ENCODE data around the gene TMOD1. TPM values are rescaled to one million over a fixed set of nuclear protein-coding genes. Genes with fewer than 3 reads are reported as not detected.

TMOD1 gene
- polyA plus RNA-seq, 1 experiment = 0.10 TPM

DNA sequence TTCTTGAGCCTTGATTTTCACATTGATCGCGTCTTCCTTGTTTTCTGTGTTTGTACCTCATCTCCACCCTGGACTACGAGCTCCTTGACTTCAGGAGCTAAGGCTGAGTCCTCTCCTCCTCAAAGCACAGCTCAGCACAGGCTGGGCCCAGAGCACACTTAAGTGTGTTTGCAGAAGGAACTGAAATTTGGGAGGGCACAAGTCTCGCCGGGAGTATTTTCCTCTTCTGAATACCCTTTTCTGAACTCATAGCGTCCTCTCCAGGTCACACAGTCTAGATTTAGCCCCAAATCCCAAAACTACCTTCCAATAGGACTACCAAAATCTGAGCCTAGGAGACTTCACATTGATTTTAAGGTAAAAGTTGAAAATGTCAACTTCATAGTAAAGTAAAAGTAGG, 90.1 kb downstream of the TMOD1 start:
- CTCF ChIA-PET = interaction anchor here (1.8 kb wide), 1 partner anchor 122 kb away, joined by 6 read pairs; no protein-coding TSS in a partner anchor
- H3K9me3 ChIP-seq (ENCODE audit: control insufficient read depth, insufficient read depth, low read length) = no peaks in the 10 kb centered on the region
- no peak overlapping the region for H3K27ac ChIP-seq (ENCODE audit: low read depth, low read length)
- POLR2A ChIA-PET = no interaction called here
- TF ChIP-seq, protein P1, sequence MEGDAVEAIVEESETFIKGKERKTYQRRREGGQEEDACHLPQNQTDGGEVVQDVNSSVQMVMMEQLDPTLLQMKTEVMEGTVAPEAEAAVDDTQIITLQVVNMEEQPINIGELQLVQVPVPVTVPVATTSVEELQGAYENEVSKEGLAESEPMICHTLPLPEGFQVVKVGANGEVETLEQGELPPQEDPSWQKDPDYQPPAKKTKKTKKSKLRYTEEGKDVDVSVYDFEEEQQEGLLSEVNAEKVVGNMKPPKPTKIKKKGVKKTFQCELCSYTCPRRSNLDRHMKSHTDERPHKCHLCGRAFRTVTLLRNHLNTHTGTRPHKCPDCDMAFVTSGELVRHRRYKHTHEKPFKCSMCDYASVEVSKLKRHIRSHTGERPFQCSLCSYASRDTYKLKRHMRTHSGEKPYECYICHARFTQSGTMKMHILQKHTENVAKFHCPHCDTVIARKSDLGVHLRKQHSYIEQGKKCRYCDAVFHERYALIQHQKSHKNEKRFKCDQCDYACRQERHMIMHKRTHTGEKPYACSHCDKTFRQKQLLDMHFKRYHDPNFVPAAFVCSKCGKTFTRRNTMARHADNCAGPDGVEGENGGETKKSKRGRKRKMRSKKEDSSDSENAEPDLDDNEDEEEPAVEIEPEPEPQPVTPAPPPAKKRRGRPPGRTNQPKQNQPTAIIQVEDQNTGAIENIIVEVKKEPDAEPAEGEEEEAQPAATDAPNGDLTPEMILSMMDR (IDR thresholded peaks at IDR 0.05; ENCODE audit: low read depth, low read length) = no peak
- no peak overlapping the region for H3K4me3 ChIP-seq (ENCODE audit: low read depth, low read length)
- peaks cover 12% of the 10 kb centered on the region for H3K27me3 ChIP-seq (ENCODE audit: control insufficient read depth, insufficient read depth, low read length)
- no peak for DNase-seq (ENCODE audit: low read depth, low spot score)

DNA sequence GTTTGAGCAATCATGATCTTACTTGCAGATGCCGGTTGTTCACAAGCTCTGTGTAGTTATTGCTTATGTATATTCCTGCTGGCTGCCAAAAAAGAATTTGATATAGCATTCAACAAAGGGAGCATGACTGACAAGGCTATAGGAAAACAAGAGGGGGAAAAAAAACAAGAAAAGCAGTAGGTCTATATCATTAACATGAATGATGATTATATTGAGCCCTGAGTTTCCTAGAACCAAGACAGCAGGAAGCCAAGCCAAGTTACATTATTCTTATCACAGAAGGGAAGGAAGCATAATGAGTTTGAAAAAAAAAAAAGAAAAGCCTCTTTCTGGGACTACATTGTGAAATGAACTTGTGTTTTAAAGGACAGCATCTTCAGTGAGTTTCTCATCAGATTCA, 90.7 kb downstream of the TMOD1 start:
- Histone ChIP-seq H3K9me3 (ENCODE audit: control insufficient read depth, insufficient read depth, low read length) (no peaks in the 10 kb centered on the region), H3K4me3 (ENCODE audit: low read depth, low read length) (no peak overlapping the region), H3K27ac (ENCODE audit: low read depth, low read length) (no peak overlapping the region), H3K27me3 (ENCODE audit: control insufficient read depth, insufficient read depth, low read length) (peaks cover 12% of the 10 kb centered on the region)
- TF ChIP-seq, protein P1 (IDR thresholded peaks at IDR 0.05; ENCODE audit: low read depth, low read length) = no peak
- ChIA-PET POLR2A (no interaction called here), CTCF (interaction anchor here (2.4 to 13.3 kb wide), 2 partner anchors 24 to 124 kb away, joined by 8 to 704 read pairs; no protein-coding TSS in a partner anchor)
- no peak for DNase-seq (ENCODE audit: low read depth, low spot score)

DNA sequence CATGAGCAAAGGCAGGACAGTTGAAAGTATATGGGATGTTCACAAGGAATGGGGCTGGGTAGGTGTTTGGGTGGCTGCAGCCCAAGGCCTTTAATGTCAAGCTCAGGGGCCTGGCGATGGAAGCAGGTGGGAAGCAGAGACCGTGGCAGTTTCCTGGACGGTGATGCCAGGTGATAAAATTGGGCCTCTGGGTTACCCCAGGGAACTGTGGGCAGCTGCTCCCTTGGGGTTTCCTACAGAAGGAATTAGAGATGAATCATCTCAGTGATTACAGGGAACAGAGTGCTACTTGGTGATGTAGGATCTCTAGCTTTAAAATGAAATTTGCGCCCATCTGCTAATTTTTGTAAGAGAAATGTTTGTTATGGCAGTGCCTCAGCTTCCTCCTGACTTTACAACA, 92.5 kb downstream of the TMOD1 start:
- TF ChIP-seq, protein P1 (IDR thresholded peaks at IDR 0.05; ENCODE audit: low read depth, low read length) = no peak
- POLR2A ChIA-PET = no interaction called here
- peaks cover 12% of the 10 kb centered on the region for H3K27me3 ChIP-seq (ENCODE audit: control insufficient read depth, insufficient read depth, low read length)
- no peaks in the 10 kb centered on the region for H3K9me3 ChIP-seq (ENCODE audit: control insufficient read depth, insufficient read depth, low read length)
- CTCF ChIA-PET = interaction anchor here (2.4 to 13.3 kb wide), 3 partner anchors 22 to 183 kb away, joined by 8 to 704 read pairs (median 8); no protein-coding TSS in a partner anchor
- no peak for DNase-seq (ENCODE audit: low read depth, low spot score)
- H3K4me3 ChIP-seq (ENCODE audit: low read depth, low read length) = no peak overlapping the region
- no peak overlapping the region for H3K27ac ChIP-seq (ENCODE audit: low read depth, low read length)

DNA sequence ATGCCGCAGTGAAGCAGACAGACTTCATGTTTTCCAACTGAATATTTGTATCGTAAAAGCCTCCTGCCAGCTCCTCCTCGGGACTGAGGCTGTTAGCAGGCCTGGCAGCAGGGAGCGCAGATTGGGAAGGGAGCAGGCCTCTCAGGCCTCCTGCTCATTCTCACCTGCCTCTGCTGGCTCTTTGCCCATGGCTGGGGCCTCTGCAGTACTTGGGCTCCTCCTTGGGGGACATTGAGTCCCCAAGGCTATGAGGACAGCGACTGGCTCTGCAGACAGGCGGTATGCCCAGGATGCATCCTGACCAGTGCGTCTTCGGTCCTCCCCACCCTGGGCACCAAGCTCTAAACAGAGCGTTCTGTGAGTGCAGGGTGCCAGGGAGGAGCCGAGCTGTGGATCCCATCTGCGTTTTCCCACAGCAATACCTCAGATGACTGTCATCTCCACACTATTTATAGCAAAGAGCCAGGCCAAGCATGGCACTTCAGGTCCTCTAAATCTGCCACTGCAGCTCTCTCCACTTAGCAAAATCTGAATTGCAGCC, 93.0 kb downstream of the TMOD1 start:
- POLR2A ChIA-PET = no interaction called here
- Histone ChIP-seq H3K27ac (ENCODE audit: low read depth, low read length) (no peak overlapping the region), H3K4me3 (ENCODE audit: low read depth, low read length) (no peak overlapping the region), H3K9me3 (ENCODE audit: control insufficient read depth, insufficient read depth, low read length) (no peaks in the 10 kb centered on the region), H3K27me3 (ENCODE audit: control insufficient read depth, insufficient read depth, low read length) (peaks cover 12% of the 10 kb centered on the region)
- TF ChIP-seq, protein P1 (IDR thresholded peaks at IDR 0.05; ENCODE audit: low read depth, low read length) = no peak
- CTCF ChIA-PET = interaction anchor here (2.4 to 13.3 kb wide), 3 partner anchors 21 to 183 kb away, joined by 8 to 704 read pairs (median 8); no protein-coding TSS in a partner anchor
- DNase-seq (ENCODE audit: low read depth, low spot score) = no peak

DNA sequence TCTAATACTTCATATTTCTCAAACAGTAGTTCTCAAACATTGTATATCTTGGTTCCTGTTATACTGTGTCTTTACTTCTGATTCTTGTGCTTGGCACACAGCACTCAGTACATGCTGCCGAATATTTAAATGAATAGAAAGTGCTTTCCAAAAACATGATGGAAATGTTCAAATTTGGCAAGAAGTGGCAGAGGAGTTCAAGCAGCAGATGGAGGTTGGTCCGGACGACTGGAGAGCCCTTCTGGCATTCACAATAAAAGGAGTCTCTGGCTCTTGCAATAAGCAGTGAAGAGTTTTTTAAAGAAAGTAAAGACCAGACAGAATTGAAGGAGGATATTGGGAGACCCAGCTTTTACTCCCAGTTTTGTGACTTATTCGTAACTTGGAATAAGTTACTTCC, 95.4 kb downstream of the TMOD1 start:
- POLR2A ChIA-PET = interaction anchor here (1.0 kb wide), 1 partner anchor 127 kb away, joined by 3 read pairs; no protein-coding TSS in a partner anchor
- Histone ChIP-seq H3K27ac (ENCODE audit: low read depth, low read length) (no peak overlapping the region), H3K27me3 (ENCODE audit: control insufficient read depth, insufficient read depth, low read length) (peaks cover 9% of the 10 kb centered on the region), H3K4me3 (ENCODE audit: low read depth, low read length) (no peak overlapping the region), H3K9me3 (ENCODE audit: control insufficient read depth, insufficient read depth, low read length) (no peaks in the 10 kb centered on the region)
- DNase-seq (ENCODE audit: low read depth, low spot score) = no peak
- CTCF ChIA-PET = interaction anchor here (1.1 to 13.3 kb wide), 5 partner anchors 12 to 740 kb away, joined by 3 to 704 read pairs (median 4); no protein-coding TSS in a partner anchor
- TF ChIP-seq, protein P1 (IDR thresholded peaks at IDR 0.05; ENCODE audit: low read depth, low read length) = no peak
